A673 (cell line): ENCODE results near the gene AKTIP.

Source experiments
- CTCF ChIP-seq: fragments of 300-800, 200-600 bp; sonication (generic); conservative IDR thresholded peaks from 2 replicates; pipeline ENCODE4 v1.5.1; 2017; ENCODE audit warnings: low read depth, mild to moderate bottlenecking, antibody characterized with exemption, low read length, moderate library complexity, mixed read lengths
- EZH2 ChIP-seq: fragments of 200-600 bp; sonication (generic); IDR thresholded peaks from 2 replicates; pipeline ENCODE4 v1.6.1; 2017; ENCODE audit warnings: borderline replicate concordance, low read depth, mild to moderate bottlenecking, mixed read lengths, antibody characterized with exemption, low read length; ENCODE audit not compliant: poor library complexity, severe bottlenecking

- peak; percentile 85 for TF ChIP-seq CTCF
- TF ChIP-seq EZH2 = no peak
Observed at GRCh38 chr16:53549970-53550690, 47.1 kb upstream of the AKTIP start.
